ENCODE data around the gene ERICH4.
"Not testable (repeated sequence)": the region's sequence is repeated elsewhere in the genome, so short reads cannot be mapped to it uniquely, and the experiment has no call there.

The ERICH4 gene

DNA sequence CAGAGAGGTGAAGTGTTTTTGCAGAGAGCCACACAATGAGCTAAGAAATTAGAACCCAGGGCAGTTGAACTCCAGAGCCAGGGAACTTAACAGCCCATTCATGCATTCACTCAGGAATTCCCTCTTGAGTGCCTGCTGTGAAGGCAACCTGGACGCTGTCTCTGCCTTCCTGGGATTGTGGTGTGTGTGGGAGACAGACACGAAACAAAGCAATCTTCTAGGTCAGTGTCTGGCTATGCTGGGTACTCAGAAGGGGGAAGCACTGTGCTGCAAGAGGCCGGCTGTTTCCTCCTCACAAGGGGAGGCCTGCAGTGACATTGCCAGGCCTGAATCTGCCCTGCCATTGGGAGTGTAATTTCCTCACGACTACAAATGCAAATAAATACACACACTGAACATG, 35.7 kb upstream of the ERICH4 start:
- TF ChIP-seq, protein P1, sequence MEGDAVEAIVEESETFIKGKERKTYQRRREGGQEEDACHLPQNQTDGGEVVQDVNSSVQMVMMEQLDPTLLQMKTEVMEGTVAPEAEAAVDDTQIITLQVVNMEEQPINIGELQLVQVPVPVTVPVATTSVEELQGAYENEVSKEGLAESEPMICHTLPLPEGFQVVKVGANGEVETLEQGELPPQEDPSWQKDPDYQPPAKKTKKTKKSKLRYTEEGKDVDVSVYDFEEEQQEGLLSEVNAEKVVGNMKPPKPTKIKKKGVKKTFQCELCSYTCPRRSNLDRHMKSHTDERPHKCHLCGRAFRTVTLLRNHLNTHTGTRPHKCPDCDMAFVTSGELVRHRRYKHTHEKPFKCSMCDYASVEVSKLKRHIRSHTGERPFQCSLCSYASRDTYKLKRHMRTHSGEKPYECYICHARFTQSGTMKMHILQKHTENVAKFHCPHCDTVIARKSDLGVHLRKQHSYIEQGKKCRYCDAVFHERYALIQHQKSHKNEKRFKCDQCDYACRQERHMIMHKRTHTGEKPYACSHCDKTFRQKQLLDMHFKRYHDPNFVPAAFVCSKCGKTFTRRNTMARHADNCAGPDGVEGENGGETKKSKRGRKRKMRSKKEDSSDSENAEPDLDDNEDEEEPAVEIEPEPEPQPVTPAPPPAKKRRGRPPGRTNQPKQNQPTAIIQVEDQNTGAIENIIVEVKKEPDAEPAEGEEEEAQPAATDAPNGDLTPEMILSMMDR (IDR thresholded peaks at IDR 0.05; ENCODE audit: unreplicated experiment in 3 of 3) = peak in 1 of 3 experiments; percentile 14
- Mint-ChIP-seq H3K4me3 (peak overlapping the region in 1 of 3 experiments; percentile 35), H3K4me1 (peaks cover 14% of the 10 kb centered on the region), H3K9me3 (no peaks in the 10 kb centered on the region), H3K27ac (peak overlapping the region; percentile 87 to 98 (median 95)), H3K36me3 (ENCODE audit: low read depth) (peaks cover 8% of the 10 kb centered on the region), H3K27me3 (ENCODE audit: low read depth) (no peaks in the 10 kb centered on the region)

DNA sequence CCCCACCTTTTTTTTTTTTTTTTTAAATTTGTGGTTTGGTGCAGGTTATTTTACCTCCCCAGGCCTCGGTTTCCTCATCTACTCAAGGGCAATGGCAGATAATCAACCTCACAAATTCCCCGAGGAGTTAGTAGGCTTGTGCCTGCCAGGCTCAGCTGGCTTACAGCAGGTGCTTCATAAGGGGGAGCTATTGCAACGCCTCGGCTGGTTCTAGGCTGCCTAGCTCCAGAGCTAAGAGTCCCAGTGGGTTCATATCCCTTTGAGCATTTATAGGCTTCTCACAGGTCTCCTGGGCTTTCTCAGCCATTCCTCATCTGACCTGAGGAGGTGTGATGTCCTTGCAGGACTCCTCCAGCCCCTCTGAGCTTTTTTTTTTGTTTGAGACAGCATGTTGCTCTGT, 34.7 kb upstream of the ERICH4 start:
- H3K36me3 Mint-ChIP-seq (ENCODE audit: low read depth) = peaks cover 11% of the 10 kb centered on the region
- H3K27ac Mint-ChIP-seq = no peak overlapping the region
- TF ChIP-seq, protein P1 (IDR thresholded peaks at IDR 0.05; ENCODE audit: unreplicated experiment in 3 of 3) = no peak
- no peaks in the 10 kb centered on the region for H3K9me3 Mint-ChIP-seq
- no peaks in the 10 kb centered on the region for H3K27me3 Mint-ChIP-seq (ENCODE audit: low read depth)
- H3K4me3 Mint-ChIP-seq = no peak overlapping the region
- peaks cover 14% of the 10 kb centered on the region for H3K4me1 Mint-ChIP-seq

DNA sequence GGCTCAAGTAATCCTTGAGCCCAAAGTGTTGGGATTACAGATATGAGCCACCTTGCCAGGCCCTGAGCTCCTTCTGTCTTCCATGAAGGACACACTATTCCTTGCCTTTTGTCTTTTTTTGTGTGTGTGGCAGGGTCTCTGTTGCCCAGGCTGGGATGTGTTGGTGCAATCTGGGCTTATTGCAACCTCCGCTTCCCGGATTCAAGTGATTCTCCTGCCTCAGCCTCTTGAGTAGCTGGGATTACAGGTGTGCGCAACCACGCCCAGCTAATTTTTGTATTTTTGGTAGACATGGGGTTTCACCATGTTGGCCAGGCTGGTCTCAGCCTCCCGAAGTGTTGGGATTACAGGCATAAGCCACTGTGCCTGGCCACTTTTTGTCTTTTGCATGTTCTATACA, 34.1 kb upstream of the ERICH4 start:
- H3K36me3 Mint-ChIP-seq (ENCODE audit: low read depth) = peaks cover 17% of the 10 kb centered on the region
- peaks cover 17% of the 10 kb centered on the region for H3K4me1 Mint-ChIP-seq
- H3K27me3 Mint-ChIP-seq (ENCODE audit: low read depth); H3K9me3 Mint-ChIP-seq; H3K4me3 Mint-ChIP-seq: not testable (repeated sequence)
- peak overlapping the region; percentile 62 to 76 (median 65) for H3K27ac Mint-ChIP-seq

DNA sequence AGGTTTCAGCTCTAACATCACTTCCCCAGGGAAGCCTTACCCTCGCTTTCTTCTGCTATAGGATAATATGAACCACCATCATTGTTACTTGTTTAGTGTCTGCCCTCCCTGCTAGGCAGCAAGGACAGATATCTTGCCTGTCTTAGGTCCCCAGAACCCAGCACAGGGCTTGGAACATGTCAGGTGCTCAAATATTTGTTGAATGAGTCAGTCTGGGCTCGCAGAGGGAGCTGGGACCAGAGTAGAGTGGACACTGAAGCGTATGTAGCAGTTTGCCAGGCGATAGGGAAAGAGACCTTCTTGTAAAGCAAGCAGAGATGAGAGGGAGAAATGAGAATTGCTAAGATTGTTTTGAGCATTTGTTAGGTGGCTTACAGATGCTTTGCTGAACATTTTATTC, 33.7 kb upstream of the ERICH4 start:
- Mint-ChIP-seq H3K27me3 (ENCODE audit: low read depth) (no peaks in the 10 kb centered on the region), H3K36me3 (ENCODE audit: low read depth) (peaks cover 20% of the 10 kb centered on the region), H3K9me3 (no peaks in the 10 kb centered on the region), H3K4me1 (peaks cover 22% of the 10 kb centered on the region), H3K27ac (peak overlapping the region; percentile 62 to 76 (median 65)), H3K4me3 (peak overlapping the region in 1 of 3 experiments; percentile 11)
- TF ChIP-seq, protein P1 (IDR thresholded peaks at IDR 0.05; ENCODE audit: unreplicated experiment in 3 of 3) = no peak

DNA sequence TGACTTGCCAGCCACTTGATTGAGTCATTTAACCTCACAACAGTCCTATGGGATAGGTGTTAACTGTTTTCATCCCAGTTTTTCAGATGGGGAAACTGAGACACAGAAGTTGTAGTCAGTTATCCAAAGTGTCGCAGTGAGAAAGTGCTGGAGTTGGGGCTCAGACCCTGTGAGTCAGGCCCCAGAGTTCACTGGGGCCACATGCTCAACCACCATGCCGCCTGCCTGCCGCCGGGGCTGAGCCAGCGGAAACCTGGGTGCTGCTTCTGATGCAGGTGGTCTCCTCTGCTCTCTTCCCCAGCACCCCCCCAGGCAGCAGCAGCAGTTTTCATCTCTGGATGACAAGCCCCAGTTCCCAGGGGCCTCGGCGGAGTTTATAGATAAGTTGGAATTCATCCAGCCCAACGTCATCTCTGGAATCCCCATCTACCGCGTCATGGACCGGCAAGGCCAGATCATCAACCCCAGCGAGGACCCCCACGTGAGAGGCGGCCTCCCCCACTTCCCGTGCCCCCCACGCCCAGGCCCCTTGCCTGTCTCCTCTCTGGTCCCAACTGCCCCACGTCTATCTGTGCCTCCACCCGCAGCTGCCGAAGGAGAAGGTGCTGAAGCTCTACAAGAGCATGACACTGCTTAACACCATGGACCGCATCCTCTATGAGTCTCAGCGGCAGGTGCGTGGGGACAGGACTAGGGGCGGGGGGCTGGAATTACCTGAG, 32.5 kb upstream of the ERICH4 start:
- Mint-ChIP-seq H3K36me3 (ENCODE audit: low read depth) (peaks cover 24% of the 10 kb centered on the region), H3K4me1 (peaks cover 25% of the 10 kb centered on the region), H3K4me3 (no peak overlapping the region), H3K27me3 (ENCODE audit: low read depth) (no peaks in the 10 kb centered on the region), H3K9me3 (no peaks in the 10 kb centered on the region), H3K27ac (no peak overlapping the region)
- TF ChIP-seq, protein P1 (IDR thresholded peaks at IDR 0.05; ENCODE audit: unreplicated experiment in 3 of 3) = no peak

DNA sequence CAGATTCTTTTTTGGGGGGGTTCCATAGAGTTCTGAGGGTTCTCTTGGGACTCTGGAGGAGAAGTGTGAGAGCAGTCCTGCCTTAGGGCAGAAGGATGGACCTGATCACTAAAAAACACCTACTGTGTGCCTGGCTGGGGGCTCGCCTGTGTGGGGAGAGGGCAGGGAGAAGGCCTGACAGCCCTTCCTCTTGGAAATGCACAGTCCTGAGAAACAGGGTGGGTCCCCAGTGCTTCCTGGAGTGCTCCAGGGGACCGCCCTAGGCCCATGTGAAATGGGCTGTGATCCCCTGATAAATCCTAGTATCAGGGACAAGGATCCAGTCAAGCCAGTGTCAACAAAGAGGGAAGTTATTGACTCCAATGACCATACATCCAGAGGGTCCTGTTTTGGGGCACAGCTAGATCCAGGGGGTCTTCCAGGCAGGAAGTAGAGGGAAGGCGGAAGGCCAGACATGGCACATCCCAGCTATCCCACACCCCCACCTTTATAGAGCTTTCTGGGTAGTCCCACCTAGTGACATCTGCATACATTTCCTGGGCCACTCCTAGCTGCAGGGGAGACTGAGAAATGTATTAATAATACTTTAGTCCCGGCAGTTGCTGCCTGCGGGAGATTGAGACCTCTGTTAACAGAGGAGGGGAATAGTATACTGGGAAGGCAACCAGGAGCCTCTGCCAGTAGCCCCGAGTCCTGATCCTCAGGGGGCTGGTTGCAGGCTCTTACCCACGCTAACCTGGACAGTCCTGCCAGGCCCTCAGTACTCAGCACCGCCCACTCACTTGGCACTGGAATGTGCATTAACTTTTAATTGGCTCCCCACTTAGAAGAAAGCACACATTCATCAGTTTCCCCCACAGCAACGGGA, 31.6 kb upstream of the ERICH4 start:
- Mint-ChIP-seq H3K27ac (no peak overlapping the region), H3K9me3 (no peaks in the 10 kb centered on the region), H3K36me3 (ENCODE audit: low read depth) (peaks cover 27% of the 10 kb centered on the region), H3K4me1 (peaks cover 25% of the 10 kb centered on the region), H3K27me3 (ENCODE audit: low read depth) (no peaks in the 10 kb centered on the region), H3K4me3 (no peak overlapping the region)
- TF ChIP-seq, protein P1 (IDR thresholded peaks at IDR 0.05; ENCODE audit: unreplicated experiment in 3 of 3) = no peak

Data from nephron (organoid).